Lower leg skin (tissue), 3 donors: ENCODE results near the gene TAS2R1.

Source experiments
- CTCF ChIP-seq, 3 donors: fragments of 450-650 bp; IDR thresholded peaks; one replicate each; pipeline ENCODE4 v1.5.1; 2016; ENCODE audit warnings: antibody characterized with exemption in 3 of 3, mild to moderate bottlenecking in 3 of 3, moderate library complexity in 2 of 3
- POLR2A ChIP-seq, 2 donors: fragments of 450-650 bp; IDR thresholded peaks; one replicate each; pipeline ENCODE4 v1.6.1; 2016 to 2017; ENCODE audit warnings: antibody characterized with exemption in 2 of 2, mild to moderate bottlenecking in 1 of 2, moderate library complexity in 1 of 2

DNA sequence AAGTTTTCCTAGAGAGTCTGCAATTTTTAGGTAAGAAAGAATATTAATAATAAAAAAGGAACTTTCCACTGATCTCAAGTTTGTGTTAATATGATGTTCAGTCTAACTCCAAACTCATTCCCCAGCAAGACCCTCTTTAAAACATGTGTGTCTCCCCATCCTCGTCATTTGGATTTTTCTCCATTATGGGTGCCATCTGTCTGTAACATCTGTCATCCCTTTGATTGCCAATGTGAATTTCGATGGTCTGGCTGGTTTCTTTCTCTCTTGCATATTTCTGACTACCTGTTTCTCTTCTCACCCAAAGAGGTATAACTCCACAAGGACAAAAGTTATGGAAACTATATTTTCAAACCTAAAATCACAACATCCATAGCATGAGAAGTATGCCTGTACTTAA is 4.4 kb downstream of the TAS2R1 start:
- TF ChIP-seq CTCF (IDR thresholded peaks at IDR 0.05): no peak
- no peak for TF ChIP-seq POLR2A (IDR thresholded peaks at IDR 0.05)
